Endothelial cell of umbilical vein (primary cell): ENCODE data around the gene ABR. TPM values are rescaled to one million over a fixed set of nuclear protein-coding genes. Genes with fewer than 3 reads are reported as not detected.

Experiments used
- BruUV-seq: library from RNA; stranded (reverse); fragments of 400-500 nt; replicated peaks from 2 replicates; lab custom pipeline; 2021; lab: Mats Ljungman, UMichigan
- CTCF ChIA-PET: fragments of 300-600, 350-600 bp; sonication (Branson Sonifier 250); formaldehyde crosslinking; loops from one replicate; lab custom pipeline; 2021; ENCODE audit warnings: antibody characterized with exemption, inconsistent platforms; lab: Charles Lee
- POLR2A ChIA-PET: fragments of 300-600, 350-600 bp; sonication (Branson Sonifier 250); formaldehyde crosslinking; loops from one replicate; lab custom pipeline; 2021; ENCODE audit warnings: antibody characterized with exemption, inconsistent platforms; lab: Charles Lee
- DNase-seq: peaks from one replicate; pipeline ENCODE4 v3.0.0-alpha.2; 2011; ENCODE audit warnings: low read depth, low spot score
- FAIRE-seq: peaks from 2 replicates; lab custom pipeline; 2011; peaks lifted over from hg19 to GRCh38; lab: Jason Lieb, UNC
- H2AFZ ChIP-seq: 2 replicates; pipeline ENCODE4 v1.6.0; 2012; ENCODE audit warnings: low read depth, low read length, control low read depth, inconsistent platforms
- H3K27ac ChIP-seq: 2 replicates; pipeline ENCODE4 v1.5.1; 2011; ENCODE audit warnings: low read depth, mild to moderate bottlenecking, control low read depth, low read length, moderate library complexity; ENCODE audit not compliant: insufficient read depth
- H3K27me3 ChIP-seq, 2 experiments: 2 replicates each; pipeline versions ENCODE4 v1.6.0 to v1.6.1; 2011; ENCODE audit warnings: low read length in 2 of 2, mixed read lengths in 1 of 2; ENCODE audit not compliant: control insufficient read depth in 2 of 2, insufficient read depth in 2 of 2
- H3K36me3 ChIP-seq, 2 experiments: 2 replicates in 1 of 2; 3 replicates in 1 of 2; pipeline ENCODE4 v1.5.1; 2011; ENCODE audit warnings: low read length in 2 of 2, mild to moderate bottlenecking in 1 of 2, moderate library complexity in 1 of 2; ENCODE audit not compliant: control insufficient read depth in 2 of 2, insufficient read depth in 2 of 2; ENCODE audit errors: extremely low read depth in 1 of 2
- H3K4me1 ChIP-seq: 3 replicates; pipeline ENCODE4 v1.5.1; 2011; ENCODE audit warnings: mild to moderate bottlenecking, low read length; ENCODE audit not compliant: control insufficient read depth, insufficient read depth; ENCODE audit errors: extremely low read depth
- H3K4me2 ChIP-seq: 2 replicates; pipeline ENCODE4 v1.6.1; 2011; ENCODE audit warnings: low read length, control low read depth, mixed read lengths; ENCODE audit not compliant: insufficient read depth
- H3K4me3 ChIP-seq, 3 experiments: fragments of 200-600 bp in 1 of 3; sonication (generic), shearing (Covaris generic) in 1 of 3; replicated peaks in 1 of 3; 2 replicates each; pipeline ENCODE4 v1.5.1; 2011 to 2016; ENCODE audit warnings: control low read depth in 3 of 3, low read length in 3 of 3, mild to moderate bottlenecking in 2 of 3, inconsistent platforms in 1 of 3, low read depth in 1 of 3, moderate library complexity in 1 of 3; ENCODE audit not compliant: insufficient read depth in 1 of 3
- H3K79me2 ChIP-seq: 2 replicates; pipeline ENCODE4 v1.6.0; 2012; ENCODE audit warnings: low read length, inconsistent platforms; ENCODE audit not compliant: control insufficient read depth, insufficient read depth
- H3K9ac ChIP-seq: replicated peaks from 2 replicates; pipeline ENCODE3; 2011; ENCODE audit warnings: low read length, control low read depth; ENCODE audit not compliant: insufficient read depth; ENCODE audit errors: extremely low read depth
- H3K9me1 ChIP-seq: replicated peaks from 3 replicates; pipeline ENCODE4 v1.6.0; 2011; ENCODE audit warnings: mild to moderate bottlenecking, low read length; ENCODE audit not compliant: control insufficient read depth, insufficient read depth; ENCODE audit errors: extremely low read depth
- H3K9me3 ChIP-seq: replicated peaks from 2 replicates; pipeline ENCODE4 v1.5.1; 2012; ENCODE audit warnings: low read length, inconsistent platforms; ENCODE audit not compliant: control insufficient read depth, insufficient read depth
- H4K20me1 ChIP-seq: replicated peaks from 2 replicates; pipeline ENCODE3; 2011; ENCODE audit warnings: mild to moderate bottlenecking, low read length; ENCODE audit not compliant: control insufficient read depth, insufficient read depth; ENCODE audit errors: extremely low read depth
- POLR2A ChIP-seq: IDR thresholded peaks from 2 replicates; pipeline ENCODE4 v1.6.1; 2012; ENCODE audit warnings: low read depth, mild to moderate bottlenecking, control low read depth, low read length
- POLR2AphosphoS5 ChIP-seq: IDR thresholded peaks from 2 replicates; pipeline ENCODE4 v1.6.1; 2012; ENCODE audit warnings: low read depth, mild to moderate bottlenecking, control low read depth, low read length, moderate library complexity; ENCODE audit not compliant: insufficient read depth
- dilution Hi-C: fragments of 300-500 bp; cut with MboI; formaldehyde crosslinking; loops from one replicate; pipeline ENCODE4 v1.15.0; 2019; ENCODE audit warnings: low sequenced_read_pairs; ENCODE audit not compliant: extremely low pct_ligation_motif_present
- intact Hi-C: fragments of 100-400 bp; cut with micrococcal nuclease; formaldehyde crosslinking; loops from one replicate; pipeline ENCODE4 v1.10.0; 2022
- polyA plus RNA-seq, 4 experiments: library from polyadenylated mRNA; depleted of rRNA in 3 of 4; stranded (reverse) in 3 of 4; unstranded in 1 of 4; fragments of >200 nt; gene quantifications; 2 replicates each; pipeline versions ENCODE4 v1.2.1 to v1.2.3, GENCODE V29; 2011 to 2012; ENCODE audit warnings: missing spikeins in 1 of 4
- total RNA-seq: library from RNA; stranded (reverse); gene quantifications from 2 replicates; pipeline ENCODE4 v1.2.3, GENCODE V29; 2021
- TF ChIP-seq, protein P1 (sequence below), 2 donors: IDR thresholded peaks; 1 replicate in 1 of 2; 2 replicates in 1 of 2; pipeline ENCODE4 v1.5.1; 2011; ENCODE audit warnings: low read length in 2 of 2, mild to moderate bottlenecking in 2 of 2, moderate library complexity in 2 of 2, control low read depth in 1 of 2, inconsistent platforms in 1 of 2, low read depth in 1 of 2; ENCODE audit not compliant: insufficient read depth in 1 of 2; ENCODE audit errors: extremely low read depth in 1 of 2
- TF ChIP-seq, protein P2 (sequence below): IDR thresholded peaks from 2 replicates; pipeline ENCODE4 v1.6.1; 2011; ENCODE audit not compliant: insufficient read depth, insufficient read length

ABR gene
- total and polyA plus RNA-seq, 2 donors (not counting 3 experiments of a cell fraction or from before 2014, with no cell fraction given): 83.5 to 96.8 TPM

DNA sequence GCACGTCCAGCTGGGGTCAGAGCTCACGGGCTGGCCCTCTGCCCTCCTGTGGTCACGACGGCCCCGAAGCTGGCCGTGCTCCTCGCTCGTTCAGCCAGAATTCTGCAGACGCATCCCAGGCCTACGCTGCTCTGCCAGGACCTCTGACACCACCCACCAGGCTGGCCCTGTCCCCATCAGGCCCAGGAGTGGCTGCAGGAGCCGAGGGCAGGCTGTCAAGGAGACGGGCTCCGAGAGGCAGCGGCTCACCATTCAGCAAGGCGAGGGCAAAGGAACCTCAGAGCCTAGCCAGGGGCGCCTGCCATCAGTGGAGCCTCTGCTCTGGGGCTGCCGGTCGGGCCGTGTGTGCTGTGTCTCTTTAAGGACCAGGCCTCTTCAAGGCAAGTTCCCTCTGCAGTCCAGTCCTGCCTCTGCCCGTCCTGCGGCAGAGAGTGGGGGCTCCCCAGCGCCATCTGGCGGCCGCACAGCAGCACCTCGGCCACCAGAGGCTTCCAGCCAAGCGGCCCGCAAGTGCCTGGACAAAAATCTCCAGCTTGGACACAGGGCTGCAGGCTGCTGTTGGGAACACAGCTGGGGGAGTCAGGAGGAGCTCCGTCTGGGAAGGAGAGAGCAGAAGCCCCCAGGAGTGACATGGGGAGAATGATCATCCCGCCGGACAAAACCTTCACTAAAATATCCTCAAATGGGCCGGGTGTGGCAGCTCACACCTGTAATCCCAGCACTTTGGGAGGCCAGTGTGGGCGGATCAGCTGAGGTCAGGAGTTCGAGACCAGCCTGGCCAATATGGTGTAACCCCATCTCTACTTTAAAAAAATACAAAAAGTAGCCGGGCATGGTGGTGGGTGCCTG is 7.4 kb upstream of the ABR start:
- H3K36me3 ChIP-seq: no peaks in the 10 kb centered on the region
- H3K27ac ChIP-seq: no peak overlapping the region
- no peak overlapping the region for H3K9ac ChIP-seq
- DNase-seq (peak; percentile 84), FAIRE-seq (peak; percentile 92)
- no peak overlapping the region for H3K4me2 ChIP-seq
- ChIA-PET CTCF (interaction anchor here (0.6 to 12.9 kb wide), 41 partner anchors 9 to 315 kb away, joined by 3 to 260 read pairs (median 4); partner anchors contain the start of genes NXN and TRARG1), POLR2A (no interaction called here)
- H3K4me3 ChIP-seq: no peak overlapping the region
- H2AFZ ChIP-seq: peak overlapping the region; percentile 78
- peaks cover 3% of the 10 kb centered on the region for H3K4me1 ChIP-seq
- no peaks in the 10 kb centered on the region for H3K79me2 ChIP-seq
- no peaks in the 10 kb centered on the region for H3K9me3 ChIP-seq
- intact Hi-C loops: loop anchor here (1.0 kb wide), 5 partner anchors 8 to 129 kb away; partner anchors contain the start of gene ABR
- peaks cover 6 to 9% of the 10 kb centered on the region in 2 experiments for H3K27me3 ChIP-seq
- H3K9me1 ChIP-seq: no peaks in the 10 kb centered on the region
- no peaks in the 10 kb centered on the region for H4K20me1 ChIP-seq
- BruUV-seq: no TSS peak
- dilution Hi-C loops: no loop called here
- TF ChIP-seq, protein P1, sequence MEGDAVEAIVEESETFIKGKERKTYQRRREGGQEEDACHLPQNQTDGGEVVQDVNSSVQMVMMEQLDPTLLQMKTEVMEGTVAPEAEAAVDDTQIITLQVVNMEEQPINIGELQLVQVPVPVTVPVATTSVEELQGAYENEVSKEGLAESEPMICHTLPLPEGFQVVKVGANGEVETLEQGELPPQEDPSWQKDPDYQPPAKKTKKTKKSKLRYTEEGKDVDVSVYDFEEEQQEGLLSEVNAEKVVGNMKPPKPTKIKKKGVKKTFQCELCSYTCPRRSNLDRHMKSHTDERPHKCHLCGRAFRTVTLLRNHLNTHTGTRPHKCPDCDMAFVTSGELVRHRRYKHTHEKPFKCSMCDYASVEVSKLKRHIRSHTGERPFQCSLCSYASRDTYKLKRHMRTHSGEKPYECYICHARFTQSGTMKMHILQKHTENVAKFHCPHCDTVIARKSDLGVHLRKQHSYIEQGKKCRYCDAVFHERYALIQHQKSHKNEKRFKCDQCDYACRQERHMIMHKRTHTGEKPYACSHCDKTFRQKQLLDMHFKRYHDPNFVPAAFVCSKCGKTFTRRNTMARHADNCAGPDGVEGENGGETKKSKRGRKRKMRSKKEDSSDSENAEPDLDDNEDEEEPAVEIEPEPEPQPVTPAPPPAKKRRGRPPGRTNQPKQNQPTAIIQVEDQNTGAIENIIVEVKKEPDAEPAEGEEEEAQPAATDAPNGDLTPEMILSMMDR (IDR thresholded peaks at IDR 0.05; ENCODE audit: extremely low read depth in 1 of 2, insufficient read depth in 1 of 2, low read depth in 1 of 2, low read length in 2 of 2): peak; percentile 99 to 100
- TF ChIP-seq POLR2AphosphoS5 (peak; percentile 41), POLR2A (no peak)
- TF ChIP-seq, protein P2, sequence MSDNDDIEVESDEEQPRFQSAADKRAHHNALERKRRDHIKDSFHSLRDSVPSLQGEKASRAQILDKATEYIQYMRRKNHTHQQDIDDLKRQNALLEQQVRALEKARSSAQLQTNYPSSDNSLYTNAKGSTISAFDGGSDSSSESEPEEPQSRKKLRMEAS: no peak
